HL-60 (cell line): Measurements from ENCODE around the gene DPEP2NB.

Source experiments
- DNase-seq, 2 experiments: peaks; one replicate each; pipeline ENCODE4 v3.0.0-alpha.2; 2010 to 2020; ENCODE audit warnings: low read depth in 1 of 2, low spot score in 1 of 2
- H3K27ac ChIP-seq: fragments of 250-450 bp; sonication (Bioruptor Pico); replicated peaks from 2 replicates; pipeline ENCODE4 v1.5.1; 2020; ENCODE audit warnings: mild to moderate bottlenecking, moderate library complexity
- H3K27me3 ChIP-seq: fragments of 250-450 bp; sonication (Bioruptor Pico); 2 replicates; pipeline ENCODE4 v1.5.1; 2021; ENCODE audit warnings: mild to moderate bottlenecking, moderate library complexity; ENCODE audit not compliant: insufficient read depth, poor library complexity, severe bottlenecking
- H3K4me3 ChIP-seq: replicated peaks from 2 replicates; pipeline ENCODE4 v1.5.1; 2011; ENCODE audit warnings: mild to moderate bottlenecking, control low read depth, low read length; ENCODE audit not compliant: insufficient read depth
- CTCF ChIP-seq: IDR thresholded peaks from one replicate; pipeline ENCODE4 v1.5.1; 2011; ENCODE audit warnings: low read length, control low read depth, inconsistent platforms; ENCODE audit not compliant: insufficient read depth
- GABPA ChIP-seq: IDR thresholded peaks from 2 replicates; pipeline ENCODE4 v1.6.1; 2012; ENCODE audit warnings: low read depth
- POLR2AphosphoS5 ChIP-seq: IDR thresholded peaks from 2 replicates; pipeline ENCODE4 v1.6.1; 2012; ENCODE audit warnings: low read depth
- REST ChIP-seq: IDR thresholded peaks from 2 replicates; pipeline ENCODE4 v1.6.1; 2012; ENCODE audit warnings: low read depth; ENCODE audit not compliant: insufficient replicate concordance
- SPI1 ChIP-seq: IDR thresholded peaks from 2 replicates; pipeline ENCODE4 v1.6.1; 2012; ENCODE audit warnings: low read depth, mild to moderate bottlenecking, borderline replicate concordance

Gene DPEP2NB

GRCh38 chr16:67988675-67989074 lies 27.0 kb downstream of the DPEP2NB start:
- Histone ChIP-seq H3K27me3 (no peaks in the 10 kb centered on the region), H3K27ac (no peak overlapping the region), H3K4me3 (no peak overlapping the region)
- no peak for DNase-seq
- TF ChIP-seq GABPA (no peak), REST (no peak), CTCF (no peak), POLR2AphosphoS5 (no peak), SPI1 (no peak)

GRCh38 chr16:67987460-67988160 lies 28.1 kb downstream of the DPEP2NB start:
- Histone ChIP-seq H3K27me3 (no peaks in the 10 kb centered on the region), H3K27ac (no peak overlapping the region), H3K4me3 (no peak overlapping the region)
- no peak for TF ChIP-seq CTCF
- TF ChIP-seq SPI1, result no peak
- no peak for TF ChIP-seq POLR2AphosphoS5
- TF ChIP-seq REST, result no peak
- TF ChIP-seq GABPA, result no peak
- no peak for DNase-seq

- no peak for DNase-seq
- Histone ChIP-seq H3K27me3 (no peaks in the 10 kb centered on the region), H3K27ac (no peak overlapping the region), H3K4me3 (no peak overlapping the region)
- TF ChIP-seq SPI1 (no peak), POLR2AphosphoS5 (no peak), GABPA (no peak), REST (no peak), CTCF (no peak)
Measured at GRCh38 chr16:67986949-67987348, 28.8 kb downstream of the DPEP2NB start.
